Upper lobe of right lung (tissue), 1 donor: ENCODE data around the gene PHF20. TPM values are rescaled to one million over a fixed set of nuclear protein-coding genes. Genes with fewer than 3 reads are reported as not detected.

Experiments
- ATAC-seq: fragments of 200-7000 bp; cut with Tn5 transposase; one replicate; pipeline ENCODE4 v1.9.1; 2020; ENCODE audit warnings: mild to moderate bottlenecking, moderate library complexity
- DNase-seq: peaks from one replicate; pipeline ENCODE4 v3.0.0-alpha.2; 2020
- H3K27ac ChIP-seq: fragments of 200-600 bp; one replicate; pipeline ENCODE4 v1.8.0; 2022
- H3K27me3 ChIP-seq: fragments of 200-600 bp; one replicate; pipeline ENCODE4 v1.8.0; 2022; ENCODE audit warnings: mild to moderate bottlenecking
- H3K36me3 ChIP-seq: fragments of 200-600 bp; one replicate; pipeline ENCODE4 v1.8.0; 2022
- H3K4me1 ChIP-seq: fragments of 200-600 bp; one replicate; pipeline ENCODE4 v1.8.0; 2022
- H3K4me3 ChIP-seq: fragments of 200-600 bp; one replicate; pipeline ENCODE4 v1.8.0; 2022; ENCODE audit warnings: mild to moderate bottlenecking
- H3K9me3 ChIP-seq: fragments of 200-600 bp; one replicate; pipeline ENCODE4 v1.8.0; 2022
- intact Hi-C: fragments of 100-400 bp; cut with DNase I; formaldehyde crosslinking; loops from one replicate; pipeline ENCODE4 v1.11.0; 2022
- total RNA-seq: library from RNA; stranded (reverse); fragmentation: NEBNext Ultra II Directional; extraction: Animal tissue kit (Norgen Biotek cat#: 25700); gene quantifications from one replicate; pipeline ENCODE4 v1.2.1, GENCODE V29; 2021
- TF ChIP-seq, protein P1 (sequence below): fragments of 200-600 bp; IDR thresholded peaks from one replicate; pipeline ENCODE4 v1.8.0; 2022; ENCODE audit warnings: antibody characterized with exemption
- donor health status: DM: no; HTN: yes; CAD: no; lungs with severe emphysema.

PHF20 gene
- total RNA-seq, 1 donor from 2014 or later, result 56.5 TPM

DNA sequence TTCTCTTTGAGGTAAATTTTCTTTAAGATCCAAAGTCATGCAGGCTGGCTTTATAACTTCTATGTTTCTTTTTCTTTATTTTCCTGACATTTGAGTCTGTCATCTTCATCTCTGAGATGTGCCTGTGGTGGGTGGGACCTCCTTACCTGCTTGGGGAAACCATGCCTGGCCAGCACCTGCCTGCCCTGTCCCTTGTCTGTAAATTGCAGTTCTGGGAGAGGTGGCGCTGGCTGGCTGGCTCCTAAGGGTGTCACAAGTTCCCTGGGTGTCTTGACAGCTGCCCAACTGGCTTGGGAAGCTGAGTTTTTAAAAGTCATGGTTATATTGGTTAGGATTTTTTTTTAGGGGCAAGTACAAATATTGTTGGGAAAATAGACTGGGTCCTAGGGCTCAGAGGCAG is 146.2 kb downstream of the PHF20 start:
- TF ChIP-seq, protein P1, sequence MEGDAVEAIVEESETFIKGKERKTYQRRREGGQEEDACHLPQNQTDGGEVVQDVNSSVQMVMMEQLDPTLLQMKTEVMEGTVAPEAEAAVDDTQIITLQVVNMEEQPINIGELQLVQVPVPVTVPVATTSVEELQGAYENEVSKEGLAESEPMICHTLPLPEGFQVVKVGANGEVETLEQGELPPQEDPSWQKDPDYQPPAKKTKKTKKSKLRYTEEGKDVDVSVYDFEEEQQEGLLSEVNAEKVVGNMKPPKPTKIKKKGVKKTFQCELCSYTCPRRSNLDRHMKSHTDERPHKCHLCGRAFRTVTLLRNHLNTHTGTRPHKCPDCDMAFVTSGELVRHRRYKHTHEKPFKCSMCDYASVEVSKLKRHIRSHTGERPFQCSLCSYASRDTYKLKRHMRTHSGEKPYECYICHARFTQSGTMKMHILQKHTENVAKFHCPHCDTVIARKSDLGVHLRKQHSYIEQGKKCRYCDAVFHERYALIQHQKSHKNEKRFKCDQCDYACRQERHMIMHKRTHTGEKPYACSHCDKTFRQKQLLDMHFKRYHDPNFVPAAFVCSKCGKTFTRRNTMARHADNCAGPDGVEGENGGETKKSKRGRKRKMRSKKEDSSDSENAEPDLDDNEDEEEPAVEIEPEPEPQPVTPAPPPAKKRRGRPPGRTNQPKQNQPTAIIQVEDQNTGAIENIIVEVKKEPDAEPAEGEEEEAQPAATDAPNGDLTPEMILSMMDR, result no peak
- ATAC-seq, result no peak
- H3K27ac ChIP-seq, result no peak overlapping the region
- no peaks in the 10 kb centered on the region for H3K9me3 ChIP-seq
- DNase-seq, result no peak
- no peak overlapping the region for H3K4me3 ChIP-seq
- intact Hi-C loops, result no loop called here
- no peaks in the 10 kb centered on the region for H3K4me1 ChIP-seq
- peaks cover 86% of the 10 kb centered on the region for H3K36me3 ChIP-seq
- H3K27me3 ChIP-seq, result no peaks in the 10 kb centered on the region

DNA sequence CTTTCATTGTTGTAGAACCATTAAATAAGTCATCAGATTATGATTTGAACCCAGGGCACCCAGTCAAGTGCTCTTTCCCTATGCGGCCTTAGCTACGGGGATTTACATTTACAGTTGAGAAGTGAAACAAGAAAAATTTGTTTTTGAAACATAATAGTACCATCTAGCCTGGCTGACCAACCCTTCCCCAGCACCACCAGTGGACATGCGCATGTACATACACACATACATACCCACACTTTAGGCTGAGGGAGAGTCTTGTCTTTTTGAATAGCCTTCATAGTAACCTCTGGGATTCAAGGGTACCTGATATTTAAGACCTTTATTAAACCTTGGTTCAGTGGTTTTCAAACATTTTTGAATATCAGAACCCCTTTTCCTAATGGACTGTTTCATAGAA is 148.7 kb downstream of the PHF20 start:
- H3K9me3 ChIP-seq, result no peaks in the 10 kb centered on the region
- H3K27ac ChIP-seq, result no peak overlapping the region
- no peaks in the 10 kb centered on the region for H3K4me1 ChIP-seq
- intact Hi-C loops, result no loop called here
- H3K36me3 ChIP-seq, result peaks cover 61% of the 10 kb centered on the region
- DNase-seq (no peak), ATAC-seq (no peak)
- H3K4me3 ChIP-seq, result no peak overlapping the region
- TF ChIP-seq, protein P1, result no peak
- no peaks in the 10 kb centered on the region for H3K27me3 ChIP-seq

DNA sequence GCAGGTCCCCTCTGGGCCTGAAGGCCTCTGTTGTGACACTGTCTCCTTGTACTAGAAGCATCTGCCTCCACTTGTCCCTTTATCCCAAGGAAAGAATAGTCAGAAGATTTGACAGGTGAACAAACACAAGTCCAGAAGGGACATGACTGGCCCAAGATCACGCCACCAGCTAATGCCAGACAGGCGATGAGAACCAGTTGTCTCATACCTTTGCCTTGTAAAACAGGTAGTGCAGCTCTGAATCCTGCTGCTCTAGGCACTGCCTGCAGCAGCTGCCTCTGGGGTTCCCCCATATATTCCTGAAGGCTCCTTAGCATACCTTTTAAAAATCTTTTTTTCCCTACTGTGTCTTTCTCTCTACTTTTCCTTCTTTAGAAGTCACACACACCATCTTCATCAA is 157.5 kb downstream of the PHF20 start:
- DNase-seq (no peak), ATAC-seq (no peak)
- TF ChIP-seq, protein P1, result no peak
- peaks cover 63% of the 10 kb centered on the region for H3K36me3 ChIP-seq
- intact Hi-C loops, result no loop called here
- no peak overlapping the region for H3K27ac ChIP-seq
- no peaks in the 10 kb centered on the region for H3K9me3 ChIP-seq
- H3K4me1 ChIP-seq, result no peaks in the 10 kb centered on the region
- no peaks in the 10 kb centered on the region for H3K27me3 ChIP-seq
- H3K4me3 ChIP-seq, result no peak overlapping the region

DNA sequence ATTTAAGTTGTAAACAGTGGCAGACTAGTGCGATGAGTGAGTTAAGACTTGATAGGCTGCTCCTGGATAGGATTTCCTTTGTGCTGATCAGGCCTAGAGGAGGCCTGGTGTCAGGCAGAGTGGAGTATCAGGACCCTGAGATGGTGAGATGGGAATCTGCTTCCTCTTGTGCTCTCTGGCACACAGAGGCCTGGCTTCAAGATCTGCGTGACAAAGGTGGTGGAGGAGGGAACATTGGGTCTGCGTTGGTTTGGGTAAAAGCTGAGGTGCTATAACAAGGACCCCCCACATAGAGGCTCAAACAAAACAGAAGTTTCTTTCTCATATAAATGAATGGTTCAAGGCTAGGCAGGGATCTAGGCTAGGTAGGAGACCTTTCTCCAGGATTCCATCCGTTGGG is 162.2 kb downstream of the PHF20 start:
- H3K27ac ChIP-seq, result no peak overlapping the region
- DNase-seq (no peak), ATAC-seq (no peak)
- H3K27me3 ChIP-seq, result no peaks in the 10 kb centered on the region
- no peaks in the 10 kb centered on the region for H3K4me1 ChIP-seq
- TF ChIP-seq, protein P1, result no peak
- no peaks in the 10 kb centered on the region for H3K9me3 ChIP-seq
- H3K4me3 ChIP-seq, result no peak overlapping the region
- intact Hi-C loops, result no loop called here
- H3K36me3 ChIP-seq, result peaks cover 57% of the 10 kb centered on the region

DNA sequence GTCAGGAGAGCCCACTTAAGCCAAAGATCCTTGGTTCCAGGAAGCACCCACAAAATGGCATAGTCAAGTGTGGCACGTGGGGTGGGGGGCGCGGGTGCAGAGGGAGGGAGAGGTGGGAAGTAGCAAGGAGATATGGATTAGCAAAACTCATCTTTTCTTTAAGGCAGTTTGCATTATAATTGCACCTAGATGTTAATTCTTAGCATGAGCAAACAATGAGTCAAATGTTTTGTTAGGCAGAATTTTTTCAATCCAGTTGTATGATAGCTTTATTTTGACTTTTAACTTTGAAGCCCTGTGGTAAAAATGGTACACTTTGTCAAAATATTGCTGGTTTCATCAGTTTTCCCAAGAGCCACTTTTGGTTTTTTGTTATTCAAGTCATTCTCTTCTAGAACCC is 167.4 kb downstream of the PHF20 start:
- TF ChIP-seq, protein P1, result no peak
- no peaks in the 10 kb centered on the region for H3K27me3 ChIP-seq
- peaks cover 49% of the 10 kb centered on the region for H3K36me3 ChIP-seq
- H3K27ac ChIP-seq, result no peak overlapping the region
- H3K4me1 ChIP-seq, result no peaks in the 10 kb centered on the region
- ATAC-seq, result no peak
- no peaks in the 10 kb centered on the region for H3K9me3 ChIP-seq
- no peak overlapping the region for H3K4me3 ChIP-seq
- DNase-seq, result no peak
- intact Hi-C loops, result no loop called here

DNA sequence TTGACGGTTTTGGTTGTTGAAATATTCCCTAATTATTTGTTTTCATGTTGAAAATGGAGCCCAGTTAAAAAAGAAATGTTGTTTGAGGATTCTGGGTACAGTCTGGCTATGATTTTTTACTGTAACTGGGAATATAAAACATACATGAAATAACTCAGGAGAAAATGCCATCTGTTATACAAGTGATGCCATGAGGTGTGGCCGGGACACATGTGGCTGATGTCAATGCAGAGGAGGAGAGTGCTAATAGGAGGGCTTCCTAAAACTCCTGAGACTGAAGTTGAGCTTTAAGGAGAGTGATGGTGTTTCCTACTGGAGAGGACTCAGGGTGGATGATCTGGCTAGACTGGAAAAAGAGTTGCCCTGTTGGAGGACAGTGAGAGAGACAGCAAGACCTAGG is 169.8 kb downstream of the PHF20 start:
- no peak overlapping the region for H3K27ac ChIP-seq
- TF ChIP-seq, protein P1, result no peak
- no peaks in the 10 kb centered on the region for H3K9me3 ChIP-seq
- peaks cover 56% of the 10 kb centered on the region for H3K36me3 ChIP-seq
- intact Hi-C loops, result no loop called here
- H3K4me1 ChIP-seq, result no peaks in the 10 kb centered on the region
- DNase-seq, result no peak
- no peaks in the 10 kb centered on the region for H3K27me3 ChIP-seq
- no peak for ATAC-seq
- no peak overlapping the region for H3K4me3 ChIP-seq
